H1 (cell line): ENCODE results near the gene RASGEF1C. TPM values are rescaled to one million over a fixed set of nuclear protein-coding genes. Genes with fewer than 3 reads are reported as not detected.

ENCODE experiments used
- CTCF ChIA-PET: fragments of 300-600 bp; sonication (Branson Sonifier 250); formaldehyde crosslinking; loops from one replicate; lab custom pipeline; 2021; ENCODE audit not compliant: partially characterized antibody; lab: Charles Lee
- POLR2A ChIA-PET: fragments of 300-600 bp; sonication (Branson Sonifier 250); formaldehyde crosslinking; loops from one replicate; lab custom pipeline; 2021; ENCODE audit warnings: inconsistent platforms; ENCODE audit not compliant: partially characterized antibody; lab: Charles Lee
- DNase-seq, 2 experiments: peaks; one replicate each; pipeline versions ENCODE4 v3.0.0 to v3.0.0-alpha.2; 2010 to 2022; ENCODE audit warnings: low spot score in 2 of 2, low read depth in 1 of 2, mixed read lengths in 1 of 2
- FAIRE-seq: peaks from 2 replicates; lab custom pipeline; 2011; peaks lifted over from hg19 to GRCh38; lab: Jason Lieb, UNC
- H2AFZ ChIP-seq: 2 replicates; pipeline ENCODE4 v1.8.1; 2012; ENCODE audit warnings: low read length, inconsistent platforms
- H2AK5ac ChIP-seq: 2 replicates; pipeline ENCODE4 v1.6.1; 2013; ENCODE audit warnings: low read depth, low read length
- H2BK120ac ChIP-seq: replicated peaks from 2 replicates; pipeline ENCODE3; 2013; ENCODE audit warnings: low read depth, low read length, inconsistent platforms
- H2BK12ac ChIP-seq: 2 replicates; pipeline ENCODE4 v1.6.1; 2013; ENCODE audit warnings: low read depth, low read length
- H2BK15ac ChIP-seq: 2 replicates; pipeline ENCODE4 v1.6.1; 2013; ENCODE audit warnings: low read length
- H2BK20ac ChIP-seq: 2 replicates; pipeline ENCODE4 v1.6.1; 2013; ENCODE audit warnings: low read length
- H2BK5ac ChIP-seq: 2 replicates; pipeline ENCODE4 v1.6.1; 2013; ENCODE audit warnings: low read depth, low read length
- H3K14ac ChIP-seq: 2 replicates; pipeline ENCODE4 v1.6.1; 2013; ENCODE audit warnings: inconsistent platforms; ENCODE audit not compliant: insufficient read length
- H3K18ac ChIP-seq: 2 replicates; pipeline ENCODE4 v1.6.1; 2013; ENCODE audit warnings: low read length; ENCODE audit errors: extremely low read depth
- H3K23ac ChIP-seq: 2 replicates; pipeline ENCODE4 v1.6.1; 2013; ENCODE audit warnings: inconsistent platforms; ENCODE audit not compliant: insufficient read length
- H3K23me2 ChIP-seq: 2 replicates; pipeline ENCODE4 v1.6.1; 2013; ENCODE audit warnings: low read depth, low read length
- H3K27ac ChIP-seq: 2 replicates; pipeline ENCODE4 v1.6.1; 2011; ENCODE audit warnings: low read depth, low read length, inconsistent platforms
- H3K27me3 ChIP-seq, 4 experiments: replicated peaks in 1 of 4; 1 replicate in 1 of 4; 2 replicates in 3 of 4; pipeline versions ENCODE4 v1.6.1 to v1.8.1; 2011 to 2013; ENCODE audit warnings: low read length in 3 of 4, mild to moderate bottlenecking in 3 of 4, inconsistent platforms in 2 of 4, mixed read lengths in 2 of 4, moderate library complexity in 1 of 4; ENCODE audit not compliant: control insufficient read depth in 3 of 4, insufficient read depth in 3 of 4; ENCODE audit errors: extremely low read depth in 1 of 4
- H3K36me3 ChIP-seq, 4 experiments: 2 replicates each; pipeline versions ENCODE4 v1.6.1 to v1.8.1; 2011 to 2013; ENCODE audit warnings: mild to moderate bottlenecking in 4 of 4, low read length in 3 of 4, moderate library complexity in 2 of 4, control low read depth in 1 of 4, inconsistent platforms in 1 of 4; ENCODE audit not compliant: insufficient read depth in 4 of 4, control insufficient read depth in 2 of 4
- H3K4ac ChIP-seq: replicated peaks from 2 replicates; pipeline ENCODE3; 2013; ENCODE audit warnings: low read length, low read depth, mixed read lengths, inconsistent platforms; ENCODE audit not compliant: insufficient read length
- H3K4me1 ChIP-seq, 4 experiments: replicated peaks in 1 of 4; 1 replicate in 1 of 4; 2 replicates in 3 of 4; pipeline versions ENCODE4 v1.6.1 to v1.8.1; 2011 to 2013; ENCODE audit warnings: low read length in 3 of 4, inconsistent platforms in 2 of 4, mixed read lengths in 1 of 4; ENCODE audit not compliant: insufficient read depth in 4 of 4, control insufficient read depth in 3 of 4
- H3K4me2 ChIP-seq, 2 experiments: 2 replicates each; pipeline versions ENCODE4 v1.6.1 to v1.8.1; 2011 to 2013; ENCODE audit warnings: low read depth in 2 of 2, low read length in 2 of 2, control low read depth in 1 of 2, inconsistent platforms in 1 of 2, mild to moderate bottlenecking in 1 of 2; ENCODE audit not compliant: insufficient read depth in 1 of 2
- H3K4me3 ChIP-seq, 4 experiments: fragments of 200-600, 300-600 bp in 1 of 4; sonication (generic), shearing (Covaris generic), sonication (Bioruptor Twin) in 1 of 4; 2 replicates each; pipeline versions ENCODE4 v1.5.1 to v1.8.1; 2011 to 2016; ENCODE audit warnings: low read length in 4 of 4, low read depth in 3 of 4, control low read depth in 2 of 4, inconsistent platforms in 2 of 4, mild to moderate bottlenecking in 2 of 4, mixed read lengths in 1 of 4, moderate library complexity in 1 of 4; ENCODE audit not compliant: insufficient read depth in 2 of 4; ENCODE audit errors: extremely low read depth in 1 of 4
- H3K56ac ChIP-seq: replicated peaks from 2 replicates; pipeline ENCODE3; 2013; ENCODE audit warnings: low read depth, mild to moderate bottlenecking, mixed read lengths, low read length, inconsistent platforms; ENCODE audit not compliant: insufficient read length
- H3K79me1 ChIP-seq: 2 replicates; pipeline ENCODE4 v1.6.1; 2013; ENCODE audit warnings: low read depth, low read length, control low read depth
- H3K79me2 ChIP-seq, 2 experiments: 2 replicates each; pipeline versions ENCODE4 v1.6.1 to v1.8.1; 2012 to 2013; ENCODE audit warnings: low read length in 2 of 2, mild to moderate bottlenecking in 2 of 2, inconsistent platforms in 1 of 2; ENCODE audit not compliant: insufficient read depth in 2 of 2, control insufficient read depth in 1 of 2
- H3K9ac ChIP-seq, 4 experiments: replicated peaks in 1 of 4; 1 replicate in 1 of 4; 2 replicates in 3 of 4; pipeline versions ENCODE4 v1.6.1 to v1.8.1; 2011 to 2013; ENCODE audit warnings: low read depth in 3 of 4, low read length in 3 of 4, control low read depth in 2 of 4, mild to moderate bottlenecking in 2 of 4, moderate library complexity in 2 of 4, inconsistent platforms in 1 of 4; ENCODE audit errors: extremely low read depth in 1 of 4
- H3K9me3 ChIP-seq, 2 experiments: 2 replicates each; pipeline versions ENCODE4 v1.6.1 to v1.8.1; 2012 to 2013; ENCODE audit warnings: mild to moderate bottlenecking in 2 of 2, moderate library complexity in 2 of 2, control low read depth in 1 of 2, inconsistent platforms in 1 of 2, low read depth in 1 of 2, low read length in 1 of 2, mixed read lengths in 1 of 2; ENCODE audit not compliant: insufficient read depth in 2 of 2
- H4K20me1 ChIP-seq, 2 experiments: replicated peaks in 1 of 2; 2 replicates each; pipeline versions ENCODE3 to v1.8.1; 2011 to 2013; ENCODE audit warnings: inconsistent platforms in 2 of 2, low read length in 2 of 2, mild to moderate bottlenecking in 1 of 2; ENCODE audit not compliant: insufficient read depth in 2 of 2, control insufficient read depth in 1 of 2
- H4K5ac ChIP-seq: 2 replicates; pipeline ENCODE4 v1.6.1; 2013; ENCODE audit warnings: low read length, low read depth, mixed read lengths, inconsistent platforms; ENCODE audit not compliant: insufficient read length
- H4K8ac ChIP-seq: 2 replicates; pipeline ENCODE4 v1.8.0; 2013; ENCODE audit warnings: mild to moderate bottlenecking, moderate library complexity, low read length, inconsistent platforms; ENCODE audit not compliant: insufficient read depth; ENCODE audit errors: extremely low read depth
- H4K91ac ChIP-seq: replicated peaks from 2 replicates; pipeline ENCODE3; 2013; ENCODE audit warnings: low read length, mixed read lengths, inconsistent platforms; ENCODE audit not compliant: insufficient read length
- CBX8 ChIP-seq: fragments of 300-800, 300-1000 bp; sonication (generic); IDR thresholded peaks from 2 replicates; pipeline ENCODE4 v1.7.1; 2016; ENCODE audit warnings: low read depth, low read length, borderline replicate concordance
- EZH2 ChIP-seq: fragments of 200-600 bp; sonication (generic); IDR thresholded peaks from 2 replicates; pipeline ENCODE4 v1.7.1; 2012; ENCODE audit warnings: low read depth, mild to moderate bottlenecking, moderate library complexity, low read length, inconsistent platforms; ENCODE audit not compliant: severe bottlenecking
- KDM4A ChIP-seq: IDR thresholded peaks from one replicate; pipeline ENCODE4 v1.7.1; 2012; ENCODE audit warnings: low read depth, mild to moderate bottlenecking, moderate library complexity, low read length, inconsistent platforms; ENCODE audit not compliant: severe bottlenecking
- SIN3A ChIP-seq, 2 experiments: IDR thresholded peaks in 1 of 2; conservative IDR thresholded peaks in 1 of 2; 2 replicates each; pipeline ENCODE4 v1.6.1; 2011 to 2012; ENCODE audit warnings: low read length in 2 of 2, improper control_type of control experiment in 1 of 2, low read depth in 1 of 2, mild to moderate bottlenecking in 1 of 2
- WGBS, 2 experiments: shearing (Covaris generic) in 1 of 2; methylation state at CpG; one replicate each; pipeline versions ENCODE4 v1.1.6 to v1.1.7; 2013 to 2015; ENCODE audit warnings: low lambda C conversion rate in 2 of 2, mixed read lengths in 2 of 2, inconsistent platforms in 1 of 2, low coverage in 1 of 2, missing lambda C conversion rate in 1 of 2; ENCODE audit not compliant: insufficient replicate concordance in 2 of 2, insufficient coverage in 1 of 2, insufficient read length in 1 of 2; ENCODE audit errors: extremely low coverage in 1 of 2, missing lambda C conversion rate in 1 of 2; 5-methylcytosine and 5-hydroxymethylcytosine counted together
- polyA plus RNA-seq, 7 experiments: library from polyadenylated mRNA; depleted of rRNA in 3 of 7; stranded (reverse) in 5 of 7; unstranded in 2 of 7; fragments of >200 nt in 5 of 7; fragments of 200-250 nt in 2 of 7; gene quantifications; 1 replicate in 5 of 7; 2 replicates in 1 of 7; 4 replicates in 1 of 7; pipeline versions ENCODE4 v1.2.1 to v1.2.3, GENCODE V29; 2011 to 2013; ENCODE audit warnings: missing spikeins in 2 of 7, mixed read lengths in 2 of 7
- total RNA-seq: library from RNA; stranded (reverse); fragmentation: NEBNext Ultra II Directional; extraction: Animal tissue kit (Norgen Biotek cat#: 25700); gene quantifications from 2 replicates; pipeline ENCODE4 v1.2.1, GENCODE V29; 2021

RASGEF1C gene
- total and polyA plus RNA-seq, 2 of the 8 experiments (the other 6 are each of a cell fraction or from before 2014, with no cell fraction given): 0.26 to 0.61 TPM

DNA sequence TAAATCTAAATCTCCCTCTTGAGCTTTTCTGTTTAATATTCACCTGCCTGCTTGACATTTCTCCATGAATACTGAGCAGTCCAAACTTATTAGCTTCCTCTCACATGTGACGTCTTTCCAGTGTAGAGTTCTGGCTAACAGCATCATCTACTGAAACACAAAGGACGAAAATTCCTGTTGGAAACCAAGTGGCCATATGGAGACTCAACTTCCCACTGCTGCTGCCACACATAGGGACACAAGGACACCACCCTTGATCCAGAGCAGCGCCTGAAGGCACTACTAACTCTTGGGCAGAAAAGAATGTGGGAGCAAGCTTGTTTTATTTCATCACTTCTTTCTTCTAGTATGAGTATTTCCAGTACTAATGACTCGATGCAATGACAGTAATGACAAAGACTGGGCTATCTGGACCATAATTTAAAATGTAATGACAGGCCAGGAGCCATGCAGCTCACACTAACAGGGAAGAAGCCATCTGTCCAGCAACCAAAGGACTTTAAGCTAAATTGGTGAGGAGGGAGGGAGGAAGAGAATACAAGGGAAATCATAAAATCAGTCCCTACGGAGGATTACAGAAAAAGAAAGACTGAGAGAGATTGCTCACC is 156.7 kb downstream of the RASGEF1C start:
- Histone ChIP-seq H2BK5ac (no peak overlapping the region), H4K5ac (no peak overlapping the region), H2AK5ac (no peak overlapping the region), H3K18ac (no peak overlapping the region), H3K9me3 (no peaks in the 10 kb centered on the region), H3K27ac (no peak overlapping the region), H2BK15ac (no peak overlapping the region), H2BK120ac (no peak overlapping the region), H3K9ac (no peak overlapping the region), H2AFZ (no peak overlapping the region), H4K8ac (no peak overlapping the region), H3K79me1 (peaks cover 9% of the 10 kb centered on the region; the same call in 1 of the 2 replicates), H4K20me1 (peaks cover 10 to 23% of the 10 kb centered on the region in 2 experiments), H3K23me2 (no peaks in the 10 kb centered on the region), H3K79me2 (peaks cover 7 to 93% of the 10 kb centered on the region in 2 experiments), H3K56ac (no peak overlapping the region), H3K27me3 (no peaks in the 10 kb centered on the region), H3K4ac (no peak overlapping the region), H3K23ac (no peak overlapping the region), H3K4me1 (peaks cover 6 to 31% (median 15%) of the 10 kb centered on the region in 4 experiments), H3K36me3 (no peaks in the 10 kb centered on the region), H4K91ac (no peak overlapping the region), H3K4me2 (no peak overlapping the region), H3K14ac (no peak overlapping the region), H2BK12ac (no peak overlapping the region), H2BK20ac (no peak overlapping the region), H3K4me3 (no peak overlapping the region)
- DNase-seq (no peak), FAIRE-seq (no peak)
- ChIA-PET POLR2A (interaction anchor here (1.6 kb wide), 1 partner anchor 9 kb away, joined by 3 read pairs; no protein-coding TSS in a partner anchor), CTCF (interaction anchor here (0.9 to 1.1 kb wide), 3 partner anchors 15 to 554 kb away, joined by 3 read pairs; no protein-coding TSS in a partner anchor)
- WGBS, 2 experiments: 92% methylated on average over 5 of the region's 5 CpGs; no CpG with 5 or more reads in 1 of the 2 experiments
- TF ChIP-seq EZH2: no peak
- TF ChIP-seq SIN3A (conservative IDR thresholded peaks at IDR 0.05 in 1 of 2, IDR thresholded peaks at IDR 0.05 in 1 of 2; ENCODE audit: low read depth in 1 of 2, low read length in 2 of 2): no peak
- no peak for TF ChIP-seq CBX8
- no peak for TF ChIP-seq KDM4A
